ENCODE data around the gene PVR.

GRCh38 chr19:44668985-44669764, 25.5 kb downstream of the PVR start:
- TF ChIP-seq CTCF (conservative IDR thresholded peaks at IDR 0.05; ENCODE audit: low read length) (no peak), EZH2phosphoT487 (IDR thresholded peaks at IDR 0.05; ENCODE audit: borderline replicate concordance) (no peak)

Data from Loucy (cell line).